GM19452 (cell line): Measurements from ENCODE around the gene AFG3L2.
"Not testable (repeated sequence)": the region's sequence is repeated elsewhere in the genome, so short reads cannot be mapped to it uniquely, and the experiment has no call there.

Experiments
- ATAC-seq: cut with Tn5 transposase; IDR thresholded peaks from one replicate; pipeline ENCODE4 v1.9.1; 2021; ENCODE audit not compliant: unreplicated experiment

AFG3L2 gene

DNA sequence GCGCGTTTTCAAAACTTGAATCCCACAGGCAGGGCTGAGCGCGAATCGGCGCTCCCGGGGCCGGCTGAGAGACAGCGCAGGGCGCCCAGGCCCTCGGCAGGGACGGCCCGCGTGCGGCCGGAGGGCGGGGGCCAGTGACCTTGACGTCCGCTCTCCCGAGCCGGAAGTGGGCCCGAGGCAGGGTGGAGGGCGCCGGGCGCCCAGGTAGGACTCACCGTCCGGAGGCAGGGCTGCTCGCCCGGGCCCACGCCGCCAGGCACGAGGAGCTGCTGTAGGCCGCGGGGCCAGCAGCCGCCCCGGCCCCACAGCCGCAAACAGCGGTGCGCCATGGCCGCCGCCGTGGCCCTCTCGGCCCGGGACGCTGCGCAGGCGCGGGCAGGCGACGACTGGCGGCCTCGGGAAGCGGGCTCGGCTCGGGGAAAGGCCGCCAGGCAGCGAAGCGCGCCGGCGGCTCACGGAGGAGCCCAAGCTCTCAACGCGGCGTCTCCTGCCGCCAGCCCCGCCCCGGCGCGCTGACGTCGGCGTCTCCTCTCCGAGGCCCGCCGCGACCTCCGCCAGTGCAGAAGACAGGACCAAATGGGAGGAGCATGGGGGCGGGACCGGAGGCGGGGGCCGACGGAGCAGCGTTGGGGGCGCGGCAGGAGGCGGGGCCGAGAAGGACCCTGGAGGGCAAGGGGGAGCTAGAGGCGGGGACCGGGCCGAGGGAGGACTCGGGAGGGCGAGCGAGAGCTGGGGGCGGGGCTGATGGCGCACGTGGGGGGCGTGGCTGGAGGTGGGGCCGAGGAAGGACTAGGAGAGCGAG, at the start of gene AFG3L2:
TSS of gene AFG3L2 (minus strand) at position 474 of the 802 bp plus-strand sequence. CDS start at position 329, 145 bp downstream.
- ATAC-seq: peak; percentile 90

DNA sequence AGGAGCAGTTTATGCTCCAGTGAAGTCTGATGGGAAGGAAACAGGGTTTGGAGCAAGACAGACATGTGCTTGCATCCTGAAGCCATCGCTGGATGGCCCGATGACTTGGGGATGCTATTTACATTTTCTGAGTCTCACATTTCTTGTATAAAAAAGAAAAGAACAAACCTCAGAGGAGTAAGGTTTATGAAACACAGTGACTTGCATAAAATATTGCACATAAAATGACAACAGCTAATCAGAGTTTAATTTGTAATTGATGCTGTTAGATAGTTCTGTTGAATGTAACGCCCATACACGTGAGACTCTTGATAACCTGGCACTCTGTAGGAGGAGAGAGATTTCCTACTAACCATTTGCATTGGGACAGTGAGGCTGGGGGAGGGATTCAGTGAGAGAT, 47.2 kb upstream of the AFG3L2 start:
- no peak for ATAC-seq

DNA sequence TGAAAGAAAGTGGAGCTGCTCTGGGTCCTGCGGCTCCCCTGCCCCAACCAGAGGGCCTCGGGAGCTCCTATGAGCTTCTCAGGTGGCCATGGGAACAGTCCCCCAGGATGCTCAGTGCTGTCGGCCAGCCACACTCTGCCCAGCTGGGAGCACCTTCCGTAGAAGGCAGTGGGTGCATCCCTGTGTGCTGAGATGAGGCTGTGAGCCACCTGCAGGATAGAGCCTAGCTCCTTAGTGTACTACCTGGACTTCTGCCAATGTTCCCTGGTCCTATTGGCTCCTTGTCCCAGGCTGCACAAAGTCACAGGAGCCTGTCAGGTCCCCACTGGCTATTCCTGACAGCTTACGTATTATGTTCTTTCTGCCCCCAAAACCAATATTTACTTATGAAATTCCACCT, 46.8 kb upstream of the AFG3L2 start:
- no peak for ATAC-seq

DNA sequence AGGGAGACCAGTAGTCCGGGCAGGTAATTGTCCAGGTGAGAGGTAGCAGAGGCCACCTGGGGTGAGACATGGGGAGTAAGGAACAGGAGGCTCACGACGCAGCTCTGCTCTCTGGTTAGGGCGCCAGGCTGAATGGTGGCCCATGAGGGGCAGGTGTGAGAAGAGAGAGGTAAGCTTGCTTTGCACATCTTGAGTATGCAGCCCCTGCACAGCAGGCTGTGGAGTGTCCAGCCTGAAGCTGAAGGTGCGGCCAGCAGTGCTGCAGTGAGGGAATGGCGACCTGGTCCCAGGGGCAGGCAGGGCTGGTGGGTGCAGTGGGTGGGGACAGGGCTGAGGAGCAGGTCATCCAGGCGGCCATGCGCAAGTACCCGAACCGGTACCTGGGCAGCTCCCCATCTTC, 46.4 kb upstream of the AFG3L2 start:
- no peak for ATAC-seq

DNA sequence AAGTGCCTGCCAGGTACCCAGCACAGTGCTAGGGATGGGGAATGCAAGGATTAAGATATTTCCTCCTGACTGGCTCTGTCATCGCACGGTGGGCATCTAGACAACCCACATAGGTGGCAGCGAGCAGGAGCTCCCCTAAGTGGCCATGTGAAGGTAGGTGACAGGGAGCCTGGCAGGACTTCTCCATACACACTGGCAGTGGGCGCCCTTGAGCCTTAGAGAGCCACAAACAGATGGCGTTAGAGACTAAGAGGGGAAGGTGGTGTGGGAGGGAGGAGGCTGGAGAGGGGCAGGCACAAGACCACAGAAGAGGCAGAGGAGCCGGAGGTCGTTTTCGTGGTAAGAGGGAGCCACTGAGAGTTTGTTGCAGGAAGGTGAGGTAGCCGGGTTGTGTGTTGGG, 45.9 kb upstream of the AFG3L2 start:
- ATAC-seq: no peak

DNA sequence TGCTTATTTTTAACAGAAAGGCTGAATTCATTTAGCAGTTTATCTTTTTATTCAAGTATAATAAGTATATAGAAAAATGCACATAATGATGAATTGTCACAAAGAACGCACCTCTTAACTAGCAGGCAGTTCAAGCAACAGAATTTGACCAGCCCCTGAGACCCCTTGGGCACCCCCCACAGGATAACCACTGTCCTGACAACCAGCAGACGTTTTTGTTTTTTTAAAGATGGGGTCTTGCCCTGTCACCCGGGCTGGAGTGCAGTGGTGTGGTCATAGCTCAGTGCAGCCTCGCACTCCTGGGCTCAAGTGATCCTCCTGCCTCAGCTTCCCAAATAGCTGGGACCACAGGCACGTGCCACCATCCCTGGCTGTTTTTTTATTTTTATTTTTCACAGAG, 44.7 kb upstream of the AFG3L2 start:
- no peak for ATAC-seq

DNA sequence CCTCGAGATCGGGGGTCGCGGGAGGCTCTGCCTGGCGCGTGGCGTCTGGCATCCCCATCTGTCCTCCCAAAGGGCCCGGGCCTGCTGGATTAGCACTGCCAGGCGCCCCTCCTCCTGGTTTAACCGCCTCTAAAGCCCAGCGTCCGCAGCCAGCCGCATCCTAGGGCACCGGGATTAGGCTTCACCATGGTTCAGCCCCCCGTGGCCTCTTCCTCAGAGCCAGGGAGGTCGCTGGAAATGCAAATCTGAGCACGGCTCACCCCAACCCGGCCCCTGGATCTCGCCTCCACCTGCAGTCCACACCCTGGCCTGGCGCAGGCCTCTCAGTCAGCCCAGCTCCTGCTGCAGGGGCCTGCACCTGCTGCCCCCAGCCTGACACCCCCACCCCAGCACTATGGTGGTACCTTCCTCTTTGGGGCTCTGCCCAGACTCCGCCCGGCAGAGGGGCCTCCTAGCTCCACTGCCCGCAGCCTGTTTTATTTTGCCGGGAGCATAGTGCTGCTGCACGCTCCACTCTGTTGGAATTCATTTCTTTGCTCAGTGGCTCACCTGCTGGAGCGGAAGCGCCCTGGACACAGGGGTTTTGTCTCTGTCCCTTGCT, 43.9 kb upstream of the AFG3L2 start:
- ATAC-seq: no peak

DNA sequence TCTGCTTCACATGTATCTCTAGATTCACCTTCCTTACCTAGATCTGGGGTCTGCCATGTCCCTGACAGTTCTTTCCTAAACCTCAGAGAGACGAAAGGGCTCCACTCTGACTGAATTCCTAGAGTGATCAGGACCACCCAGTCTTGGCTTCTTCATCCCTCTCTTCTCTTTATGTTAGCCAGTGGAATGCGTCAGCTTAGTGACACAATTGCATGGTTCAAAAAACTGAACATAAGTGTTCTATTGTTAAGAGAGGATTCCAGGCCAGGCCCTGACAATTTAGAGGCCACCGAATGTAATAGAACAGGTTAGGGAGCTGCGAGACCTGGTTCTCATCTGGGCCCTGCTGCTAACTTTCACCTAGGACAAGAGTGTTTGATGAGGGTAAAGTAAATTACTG, 40.7 kb upstream of the AFG3L2 start:
- no peak for ATAC-seq

DNA sequence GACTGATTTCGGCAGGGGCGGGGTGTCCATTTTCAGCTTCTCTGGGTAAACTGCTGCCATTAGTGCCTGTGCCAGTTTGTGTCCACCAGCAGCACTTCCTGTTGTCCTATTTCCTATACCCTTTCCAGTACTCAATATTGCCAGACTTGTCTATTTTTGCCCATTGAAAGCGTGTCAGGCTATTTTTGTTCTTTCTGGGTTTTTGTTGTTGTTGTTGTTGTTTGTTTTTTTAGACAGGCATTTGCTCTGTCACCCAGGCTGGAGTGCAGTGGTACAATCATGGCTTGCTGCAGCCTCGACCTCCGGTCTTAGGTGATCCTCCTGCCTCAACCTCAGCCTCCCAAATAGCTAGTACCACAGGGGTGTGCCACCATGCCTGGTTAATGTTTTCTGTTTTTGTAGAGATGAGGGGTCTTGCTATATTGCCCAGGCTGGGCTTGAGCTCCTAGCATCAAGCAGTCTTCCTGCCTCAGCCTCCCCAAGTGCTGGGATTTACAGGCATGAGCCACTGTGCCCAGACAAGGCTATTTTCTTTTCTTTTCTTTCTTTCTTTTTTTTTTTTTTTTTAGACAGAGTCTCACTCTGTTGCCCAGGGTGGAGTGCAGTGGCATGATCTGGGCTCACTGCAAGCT, 39.2 kb upstream of the AFG3L2 start:
- ATAC-seq: no peak

DNA sequence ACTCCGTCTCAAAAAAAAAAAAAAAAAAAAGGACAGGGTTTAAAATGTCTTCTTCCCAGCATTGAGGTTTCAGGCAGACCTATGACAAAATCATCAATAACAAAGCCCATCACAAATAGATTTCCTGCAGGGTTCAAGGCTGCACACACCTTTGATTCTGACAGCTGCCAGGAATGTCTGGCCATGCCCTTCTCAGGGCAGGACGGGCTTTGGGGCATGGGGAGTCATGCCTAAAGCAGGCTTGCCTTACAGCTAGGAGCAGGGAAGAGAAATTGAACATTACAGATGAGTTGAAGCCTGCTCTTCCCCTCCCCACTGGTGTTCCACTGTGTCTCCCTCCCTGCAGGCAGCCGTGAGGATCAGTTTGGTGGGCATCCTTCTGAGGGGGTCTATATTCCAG, 34.4 kb upstream of the AFG3L2 start:
- no peak for ATAC-seq

DNA sequence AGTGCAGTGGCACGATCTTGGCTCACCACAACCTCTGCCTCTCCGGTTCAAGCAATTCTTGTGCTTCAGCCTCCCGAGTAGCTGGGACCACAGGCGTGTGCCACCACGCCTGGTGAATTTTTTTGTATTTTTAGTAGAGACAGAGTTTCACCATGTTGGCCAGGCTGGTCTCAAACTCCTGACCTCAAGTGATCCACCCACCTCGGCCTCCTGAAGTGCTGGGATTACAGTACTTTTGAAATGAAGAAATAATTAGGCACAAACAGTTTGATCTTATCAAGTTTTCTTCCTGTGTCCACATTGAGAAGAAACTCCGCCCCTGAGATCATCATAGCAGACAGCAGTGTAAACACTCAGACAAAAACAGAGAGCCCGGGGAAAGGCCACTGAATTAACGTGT, 33.7 kb upstream of the AFG3L2 start:
- not testable (repeated sequence) for ATAC-seq

DNA sequence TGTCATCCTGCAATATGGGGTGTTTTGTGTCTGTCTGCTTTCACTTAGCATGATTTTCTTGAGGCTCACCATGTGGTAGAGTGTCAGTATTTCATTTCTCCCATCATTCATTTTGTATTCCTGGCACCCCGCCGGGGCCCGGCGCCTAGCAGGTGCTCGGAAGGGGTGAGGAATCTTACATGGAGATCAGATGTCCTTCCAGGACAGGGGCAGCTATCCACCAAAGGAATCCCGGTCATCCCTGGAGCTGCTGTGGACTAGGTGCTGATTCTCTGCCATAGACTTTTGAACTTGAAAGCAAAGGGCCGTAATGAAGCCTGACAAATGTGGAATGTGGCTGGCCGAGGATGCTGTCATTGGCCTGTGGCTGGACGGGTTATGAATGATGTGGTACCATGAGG, 33.1 kb upstream of the AFG3L2 start:
- no peak for ATAC-seq

DNA sequence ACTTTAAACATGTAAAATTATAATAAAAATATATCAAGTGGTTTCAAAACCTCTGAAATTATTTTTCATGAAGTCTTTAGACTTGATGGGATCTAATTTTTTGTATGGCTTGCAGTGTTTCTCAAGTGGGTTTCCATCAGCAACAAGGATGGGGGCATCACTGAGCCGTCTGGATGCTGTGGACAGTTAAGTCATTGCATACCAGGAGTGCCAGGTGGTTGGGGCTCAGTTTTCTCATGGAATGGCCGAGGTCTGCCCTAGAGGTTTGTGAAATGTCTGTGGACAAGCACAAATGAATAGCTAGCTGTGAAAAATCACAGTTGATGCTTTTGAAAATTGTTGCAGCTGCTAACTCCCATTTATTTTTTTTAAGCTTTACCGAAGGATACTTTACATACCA, 32.4 kb upstream of the AFG3L2 start:
- no peak for ATAC-seq

DNA sequence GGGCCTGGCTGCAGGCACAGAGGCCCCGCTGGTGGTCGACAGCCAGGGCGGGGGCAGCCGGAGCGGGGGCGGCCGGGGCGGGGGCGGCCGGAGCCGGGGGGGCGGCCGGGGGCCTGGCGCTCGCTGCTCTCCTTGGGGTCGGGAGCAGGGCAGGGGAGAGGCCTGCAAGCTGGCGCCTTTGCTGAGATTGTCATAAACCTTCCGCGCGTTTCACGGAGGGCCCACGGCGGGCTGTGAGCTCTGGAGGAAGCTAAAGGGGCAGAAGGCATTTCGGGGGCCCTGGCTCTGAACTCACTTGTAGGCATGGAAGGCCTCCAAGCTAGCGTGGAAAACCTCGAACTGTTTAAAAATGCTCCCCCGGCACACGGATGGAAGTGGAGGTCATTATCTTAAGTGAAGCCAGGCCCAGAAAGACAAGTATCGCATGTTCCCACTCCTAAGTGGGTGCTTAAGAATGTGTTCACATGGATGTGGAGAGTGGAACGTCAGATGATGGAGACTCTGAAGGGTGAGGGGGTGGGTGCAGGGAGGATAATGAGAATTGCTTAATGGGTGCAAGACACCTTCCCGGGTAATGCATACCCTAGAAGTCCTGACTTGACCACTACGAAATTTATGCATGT, 31.3 kb upstream of the AFG3L2 start:
- ATAC-seq: no peak

DNA sequence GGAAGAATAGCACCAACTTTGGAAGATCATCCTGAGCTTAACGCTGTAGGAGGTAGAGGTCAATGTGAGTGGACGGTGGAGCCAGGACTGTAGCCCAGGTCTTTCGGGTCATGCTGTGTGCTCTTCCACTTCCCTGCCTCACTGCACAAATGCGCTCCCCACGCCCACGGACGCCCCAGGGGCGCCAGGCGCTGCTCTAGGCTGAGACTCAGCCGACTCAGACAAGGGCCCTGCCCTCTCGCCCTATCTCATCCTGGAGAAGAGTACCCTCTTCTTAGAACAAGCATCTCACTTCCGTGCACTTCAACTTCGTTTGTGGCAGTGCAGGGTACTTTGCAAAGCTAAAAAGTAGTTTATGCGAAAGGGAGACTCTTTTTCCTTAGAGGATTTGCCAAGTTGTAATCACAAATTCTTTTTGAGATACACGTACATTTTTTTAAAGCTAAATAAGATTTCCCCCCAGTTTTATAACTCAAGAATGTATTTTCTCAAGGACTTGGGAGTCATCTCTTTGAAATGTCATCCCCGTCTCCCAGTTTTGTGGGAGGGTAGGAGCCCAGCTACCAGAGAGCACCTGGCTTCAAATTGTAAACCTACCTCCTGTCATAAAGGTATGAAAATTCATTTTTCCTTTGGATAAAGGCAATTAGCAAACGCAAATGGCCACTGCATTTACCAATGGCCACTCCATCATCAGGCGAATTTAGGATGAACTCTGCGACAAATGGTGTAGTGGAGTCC, 29.5 kb upstream of the AFG3L2 start:
- ATAC-seq: no peak

DNA sequence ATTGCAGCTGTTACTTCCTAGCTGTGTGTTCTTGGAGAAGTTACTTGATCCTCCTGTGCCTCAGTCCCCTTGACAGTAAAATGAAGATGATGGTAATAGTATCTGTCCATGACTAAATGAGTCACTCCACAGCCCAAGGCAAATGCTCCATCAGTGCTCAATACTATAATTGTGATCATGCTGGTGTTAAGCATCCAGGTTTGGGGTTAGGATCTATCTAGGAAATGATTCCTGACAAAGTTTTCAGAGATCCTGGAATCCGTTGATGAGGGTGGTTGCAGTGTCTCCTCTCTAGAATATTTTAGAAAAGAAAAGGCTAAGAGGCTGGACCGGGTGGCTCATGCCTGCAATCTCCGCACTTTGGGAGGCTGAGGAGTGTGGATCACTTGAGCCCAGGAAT, 28.0 kb upstream of the AFG3L2 start:
- ATAC-seq: no peak

DNA sequence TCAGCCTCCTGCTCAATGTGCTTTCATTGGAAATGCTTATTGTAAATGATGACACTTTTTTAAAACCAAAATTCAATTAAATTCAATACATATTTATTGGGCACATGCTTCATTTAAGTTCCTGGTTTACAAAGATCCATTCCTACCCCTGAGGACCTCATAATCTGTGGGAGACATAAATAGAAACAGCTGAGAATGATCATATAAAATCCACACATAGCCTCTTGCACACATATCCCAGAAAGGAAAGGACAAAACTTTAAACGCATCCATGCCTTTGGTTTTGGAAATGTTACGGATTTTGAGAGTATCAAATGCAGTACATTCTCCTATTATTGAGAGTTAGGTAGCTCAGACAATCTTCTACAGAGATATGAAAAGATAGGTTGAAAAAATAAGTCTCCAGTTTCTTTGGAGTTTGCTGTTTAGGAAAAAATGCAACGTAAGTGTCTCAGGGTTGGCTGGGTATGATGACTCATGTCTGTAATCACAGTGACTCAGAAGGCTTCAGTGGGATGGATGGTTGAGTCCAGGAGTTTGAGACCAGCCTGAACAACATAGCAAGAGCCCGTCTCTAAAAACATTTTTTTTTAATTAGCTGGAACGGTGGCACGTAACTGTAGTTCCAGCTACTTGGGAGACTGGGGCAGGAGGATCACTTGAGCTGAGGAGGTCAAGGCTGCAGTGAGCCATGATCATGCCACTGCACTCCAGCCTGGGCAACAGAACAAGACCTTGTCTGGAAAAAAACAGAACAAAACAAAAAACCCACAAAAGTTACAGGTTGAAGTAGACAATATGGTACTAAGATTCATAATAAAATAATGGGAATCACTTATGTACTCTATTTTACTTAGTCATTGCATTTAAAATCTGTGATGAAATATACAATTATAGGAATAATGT, 26.8 kb upstream of the AFG3L2 start:
- no peak for ATAC-seq

DNA sequence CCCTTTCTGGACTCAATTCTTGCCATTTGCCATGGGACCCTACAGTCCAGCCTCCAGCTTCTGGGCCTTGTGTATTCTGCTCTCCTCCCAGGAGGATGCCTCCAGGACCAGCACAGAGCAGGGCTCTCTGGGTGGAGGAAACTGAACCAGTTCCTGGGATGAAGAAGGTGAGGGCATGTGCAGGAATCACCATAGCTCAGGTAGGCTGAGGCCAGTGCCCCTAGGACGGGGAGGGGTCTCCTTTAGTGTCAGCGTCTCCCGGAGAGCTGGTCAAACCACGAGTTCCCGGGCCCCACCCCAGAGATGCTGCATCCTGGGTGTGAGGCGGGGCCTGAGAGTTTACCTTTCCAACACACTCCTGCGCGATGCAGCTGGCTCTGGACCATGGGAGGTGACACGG, 24.9 kb upstream of the AFG3L2 start:
- ATAC-seq: no peak

DNA sequence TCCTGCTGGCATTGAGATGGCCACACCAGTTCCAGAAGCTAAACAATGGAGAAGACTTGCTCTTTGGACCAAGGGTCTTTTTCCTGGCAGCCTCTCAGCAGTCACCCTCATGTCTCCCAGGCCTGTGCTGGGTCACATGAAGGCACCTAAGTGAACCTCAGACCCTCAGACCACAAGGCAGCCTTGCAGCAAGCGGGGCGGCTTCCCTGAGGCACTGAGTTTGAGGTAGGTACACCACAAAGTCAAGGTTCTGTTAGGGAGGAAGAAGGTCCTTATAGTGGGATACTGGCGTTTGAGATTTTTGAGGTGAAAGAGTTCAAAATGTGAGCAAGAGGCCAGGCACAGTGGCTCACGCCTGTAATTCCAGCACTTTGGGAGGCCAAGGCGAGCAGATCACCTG, 22.2 kb upstream of the AFG3L2 start:
- no peak for ATAC-seq

DNA sequence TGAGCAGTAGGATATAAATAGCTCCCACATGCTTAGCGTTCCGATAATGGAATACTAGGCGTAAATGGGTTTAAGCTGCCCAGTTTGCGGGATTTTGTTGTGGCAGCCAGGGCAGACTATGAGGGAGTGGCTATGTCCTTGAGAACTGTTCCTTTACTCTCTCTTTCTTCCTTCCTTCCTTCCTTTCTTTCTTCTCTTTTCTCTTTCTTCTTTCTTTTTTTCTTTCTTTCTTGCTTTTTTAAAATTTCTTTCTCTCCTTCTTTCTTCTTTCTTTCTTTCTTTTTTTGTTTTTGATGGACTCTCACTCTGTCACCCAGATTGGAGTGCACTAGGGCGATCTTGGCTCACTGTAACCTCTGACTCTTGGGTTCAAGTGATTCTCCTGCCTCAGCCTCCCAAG, 21.6 kb upstream of the AFG3L2 start:
- no peak for ATAC-seq
